Stomach smooth muscle (tissue), 2 donors: ENCODE measurements around the gene ETV1.

Experiments used
- H3K27ac ChIP-seq: one replicate; pipeline ENCODE4 v1.7.0; 2013; ENCODE audit warnings: mild to moderate bottlenecking, low read length, inconsistent platforms
- H3K27me3 ChIP-seq, 2 donors: one replicate each; pipeline ENCODE4 v1.7.0; 2013; ENCODE audit warnings: low read length in 2 of 2; ENCODE audit not compliant: insufficient read depth in 2 of 2, control insufficient read depth in 1 of 2
- H3K36me3 ChIP-seq, 2 donors: one replicate each; pipeline ENCODE4 v1.7.0; 2013; ENCODE audit warnings: low read length in 2 of 2; ENCODE audit not compliant: control insufficient read depth in 2 of 2, insufficient read depth in 2 of 2
- H3K4me1 ChIP-seq: one replicate; pipeline ENCODE4 v1.7.0; 2013; ENCODE audit warnings: low read length; ENCODE audit not compliant: control insufficient read depth, insufficient read depth
- H3K4me3 ChIP-seq, 2 donors: one replicate each; pipeline ENCODE4 v1.7.0; 2013; ENCODE audit warnings: low read length in 2 of 2
- H3K9ac ChIP-seq, 2 donors: one replicate each; pipeline ENCODE4 v1.7.0; 2013; ENCODE audit warnings: low read length in 2 of 2, mild to moderate bottlenecking in 1 of 2
- H3K9me3 ChIP-seq, 2 donors: one replicate each; pipeline ENCODE4 v1.7.0; 2013; ENCODE audit warnings: low read length in 2 of 2; ENCODE audit not compliant: control insufficient read depth in 2 of 2
- donor health status: healthy.
- donor health status: Pancreatic carcinoma.

ETV1 gene

DNA sequence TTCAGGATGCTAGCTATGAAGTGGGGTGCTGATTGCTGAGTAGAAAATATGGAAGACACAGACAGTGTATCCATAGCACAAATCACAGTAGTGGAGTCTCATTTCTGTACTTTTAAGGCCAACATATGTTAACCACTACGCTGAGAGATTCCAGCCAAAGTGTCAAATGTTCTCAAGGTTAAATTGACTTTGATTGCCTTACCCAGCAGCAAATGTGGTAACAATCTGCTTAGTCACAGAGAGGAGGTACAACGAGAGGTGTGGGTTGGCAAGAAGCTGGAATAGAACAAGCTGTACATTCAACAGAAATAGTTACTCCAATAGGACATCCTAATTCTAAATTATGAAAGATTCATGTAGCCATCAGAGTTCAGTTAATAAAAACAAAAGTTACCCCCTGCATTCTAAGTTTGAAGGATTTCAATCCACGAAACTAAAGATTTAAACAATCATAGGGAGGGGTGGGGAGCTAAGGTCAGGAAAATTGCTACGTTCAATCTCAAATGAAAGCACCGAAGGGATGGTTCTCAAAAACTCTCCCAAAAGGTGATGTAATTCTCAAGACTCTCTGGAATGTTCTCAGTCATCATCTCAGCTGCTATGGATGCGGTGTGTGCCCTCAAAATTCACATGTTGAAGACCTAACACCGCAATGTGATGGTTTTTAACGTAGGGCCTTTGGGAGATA is 137.0 kb downstream of the ETV1 start:
- Histone ChIP-seq H3K36me3 (no peaks in the 10 kb centered on the region), H3K27me3 (no peaks in the 10 kb centered on the region), H3K4me1 (no peaks in the 10 kb centered on the region), H3K9me3 (no peaks in the 10 kb centered on the region), H3K9ac (no peak overlapping the region), H3K27ac (no peak overlapping the region), H3K4me3 (no peak overlapping the region)

DNA sequence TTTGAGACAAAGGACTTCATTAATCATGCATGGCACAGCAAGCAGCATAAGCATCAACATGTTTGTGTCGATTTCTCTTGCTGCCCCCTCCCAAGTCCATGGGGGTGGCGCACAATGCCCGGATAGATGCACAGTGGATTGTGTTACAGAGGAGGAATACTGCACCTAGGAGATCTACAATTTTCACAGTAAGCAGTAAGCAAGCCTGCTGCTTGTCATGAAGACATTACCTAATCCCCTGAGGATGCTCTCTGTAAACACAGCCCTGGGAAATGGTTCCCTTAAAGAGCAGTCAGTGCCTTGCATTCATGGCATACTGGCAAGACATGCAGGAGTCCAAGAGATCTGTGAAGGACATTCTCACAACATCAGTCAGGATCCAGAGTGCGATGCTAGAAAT is 137.7 kb downstream of the ETV1 start:
- Histone ChIP-seq H3K4me1 (no peaks in the 10 kb centered on the region), H3K4me3 (no peak overlapping the region), H3K9me3 (no peaks in the 10 kb centered on the region), H3K36me3 (no peaks in the 10 kb centered on the region), H3K27ac (no peak overlapping the region), H3K27me3 (no peaks in the 10 kb centered on the region), H3K9ac (no peak overlapping the region)

DNA sequence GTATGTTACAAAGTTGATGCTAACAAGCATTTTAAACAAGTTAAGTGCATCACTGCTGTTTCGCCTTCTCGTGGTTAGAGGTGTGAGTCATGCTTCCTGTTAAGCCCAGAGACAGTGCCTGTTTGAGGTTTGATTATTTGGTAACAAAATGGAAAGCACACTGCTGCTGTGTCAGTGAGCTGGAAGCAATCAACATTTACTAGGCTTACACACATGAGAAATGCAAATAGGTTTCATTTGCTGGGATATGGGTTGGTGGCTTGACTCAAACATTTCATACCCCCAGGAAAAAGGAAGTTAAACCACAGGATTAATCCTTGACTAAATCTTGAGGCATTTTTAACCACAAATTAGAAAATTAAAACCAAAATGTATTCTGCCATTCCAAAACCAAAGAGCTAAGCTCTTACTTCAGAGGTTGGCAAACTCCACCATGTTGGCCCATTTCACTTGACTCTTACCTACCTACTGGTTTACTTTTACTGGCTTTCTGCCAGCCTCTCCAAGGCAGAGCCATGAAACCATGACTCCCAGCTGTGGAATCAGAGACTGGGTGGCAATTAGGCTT is 139.2 kb downstream of the ETV1 start:
- H3K27me3 ChIP-seq: no peaks in the 10 kb centered on the region

DNA sequence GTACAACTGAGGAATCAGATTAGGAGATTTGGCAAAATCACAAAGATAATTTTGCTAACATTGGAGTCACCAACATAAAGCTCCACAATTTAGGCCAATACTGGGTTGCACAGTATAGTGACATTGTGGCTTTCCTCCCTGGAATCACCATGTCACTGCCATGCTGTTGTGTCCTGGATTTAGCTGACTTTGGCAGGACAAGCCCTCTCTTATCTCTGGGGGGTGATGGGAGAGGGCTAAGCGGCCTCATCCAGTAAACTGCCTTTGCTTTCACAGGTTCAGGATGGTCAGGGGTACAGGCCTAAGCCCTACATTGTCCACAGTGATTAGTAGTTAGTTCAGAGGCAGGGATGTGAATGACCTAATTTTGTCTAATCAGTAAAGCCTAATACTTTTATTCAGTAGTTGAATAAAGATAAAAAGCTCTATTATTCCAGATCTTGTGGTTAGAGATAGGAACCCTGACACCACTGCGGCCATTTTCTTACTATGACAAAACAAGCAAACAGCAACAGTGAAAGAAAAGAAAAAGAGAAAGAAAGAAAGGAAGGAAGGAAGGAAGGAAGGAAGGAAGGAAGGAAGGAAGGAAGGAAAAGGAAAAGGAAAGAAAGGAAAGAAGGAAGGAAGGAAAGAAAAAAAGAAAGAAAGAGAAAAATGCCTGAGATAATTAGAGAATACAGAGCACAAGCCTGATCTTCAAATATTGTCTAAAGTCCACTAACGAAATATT is 140.1 kb downstream of the ETV1 start:
- H3K27ac ChIP-seq: no peak overlapping the region
- H3K4me1 ChIP-seq: no peaks in the 10 kb centered on the region
- no peak overlapping the region for H3K4me3 ChIP-seq
- H3K36me3 ChIP-seq: no peaks in the 10 kb centered on the region
- no peaks in the 10 kb centered on the region for H3K9me3 ChIP-seq
- H3K27me3 ChIP-seq: no peaks in the 10 kb centered on the region
- H3K9ac ChIP-seq: no peak overlapping the region

More for the DNA sequence above, 139.2 kb downstream of the ETV1 start:
- Histone ChIP-seq H3K4me1 (no peaks in the 10 kb centered on the region), H3K27ac (no peak overlapping the region), H3K36me3 (no peaks in the 10 kb centered on the region), H3K4me3 (no peak overlapping the region), H3K9ac (no peak overlapping the region), H3K9me3 (no peaks in the 10 kb centered on the region)

DNA sequence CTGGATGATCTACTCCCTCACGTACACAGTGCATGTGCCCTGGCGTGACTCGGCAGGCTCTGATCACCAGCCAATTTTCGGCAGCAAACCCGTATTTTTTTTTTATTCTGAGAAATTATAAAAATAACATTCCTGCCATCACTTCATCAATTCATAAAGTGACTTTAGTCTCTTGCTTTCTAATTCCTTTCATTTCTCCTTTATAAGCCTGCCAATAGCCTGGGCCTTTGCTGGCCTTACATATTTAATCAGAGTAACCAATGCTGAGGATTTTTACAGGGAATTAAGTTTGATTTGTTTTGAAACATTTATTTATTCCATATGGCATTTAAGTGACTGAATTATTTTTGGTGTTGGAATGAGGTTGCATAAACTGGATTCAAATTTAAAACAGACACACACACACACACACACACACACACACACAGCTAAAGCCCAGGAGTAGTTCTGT is 140.8 kb downstream of the ETV1 start:
- no peak overlapping the region for H3K27ac ChIP-seq
- no peak overlapping the region for H3K9ac ChIP-seq
- H3K9me3 ChIP-seq: no peaks in the 10 kb centered on the region
- H3K4me1 ChIP-seq: no peaks in the 10 kb centered on the region
- no peak overlapping the region for H3K4me3 ChIP-seq
- H3K36me3 ChIP-seq: no peaks in the 10 kb centered on the region
- H3K27me3 ChIP-seq: no peaks in the 10 kb centered on the region

DNA sequence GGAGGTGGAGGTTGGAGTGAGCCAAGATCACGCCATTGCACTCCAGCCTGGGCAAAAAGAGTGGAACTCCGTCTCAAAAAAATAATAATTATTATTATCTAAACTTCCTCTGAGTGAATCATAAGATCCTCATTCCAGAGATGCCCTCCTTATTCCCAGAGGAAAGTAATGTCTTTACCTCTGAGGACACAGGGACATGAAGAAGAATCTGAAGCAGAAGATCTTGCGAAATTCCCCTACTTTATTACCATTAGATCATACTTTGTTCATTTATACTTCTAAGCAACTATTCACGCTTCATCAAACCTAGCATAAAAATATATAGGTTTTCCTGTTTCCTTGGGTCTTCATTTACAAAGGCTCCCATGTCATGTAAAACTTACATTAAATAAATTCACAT is 143.1 kb downstream of the ETV1 start:
- Histone ChIP-seq H3K36me3 (no peaks in the 10 kb centered on the region), H3K27ac (no peak overlapping the region), H3K4me1 (no peaks in the 10 kb centered on the region), H3K9me3 (no peaks in the 10 kb centered on the region), H3K4me3 (no peak overlapping the region), H3K27me3 (no peaks in the 10 kb centered on the region), H3K9ac (no peak overlapping the region)

DNA sequence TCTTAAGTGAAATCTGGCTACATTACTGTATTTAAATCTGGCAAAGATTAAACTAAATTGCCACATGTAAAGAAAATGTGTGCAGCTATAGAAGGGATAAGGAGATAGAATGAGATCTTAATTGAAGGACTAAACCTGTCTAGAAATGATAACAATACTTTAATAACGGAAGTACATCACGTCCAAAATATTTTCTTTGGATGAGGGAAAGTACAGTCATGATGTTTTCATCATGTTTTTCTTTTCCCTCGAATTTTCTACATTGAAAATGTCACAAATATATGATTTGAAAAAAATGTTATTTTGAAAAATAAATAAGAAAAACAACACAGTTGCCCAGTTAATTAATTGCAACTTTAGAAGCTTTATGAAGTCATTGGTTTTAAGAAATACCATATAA is 143.9 kb downstream of the ETV1 start:
- Histone ChIP-seq H3K4me3 (no peak overlapping the region), H3K27ac (no peak overlapping the region), H3K9me3 (no peaks in the 10 kb centered on the region), H3K9ac (no peak overlapping the region), H3K27me3 (no peaks in the 10 kb centered on the region), H3K4me1 (no peaks in the 10 kb centered on the region), H3K36me3 (no peaks in the 10 kb centered on the region)

DNA sequence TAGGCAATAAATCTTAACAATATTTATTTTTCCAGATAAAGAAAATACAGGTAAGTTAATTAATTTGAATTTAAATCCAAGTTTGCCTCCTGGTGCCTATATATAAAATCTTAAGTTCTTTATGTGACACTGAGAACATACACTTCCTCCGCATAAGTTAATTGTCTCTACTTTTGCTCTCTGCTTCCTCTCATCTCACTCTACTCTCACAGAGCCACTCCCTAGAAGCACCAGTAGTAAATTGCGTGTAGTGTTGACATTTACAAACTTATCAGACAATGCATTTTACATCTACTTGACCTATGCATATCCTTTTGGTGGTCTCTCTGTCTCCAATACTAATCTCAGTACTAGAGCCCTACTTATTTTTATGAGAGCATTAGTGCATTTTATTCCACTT is 144.5 kb downstream of the ETV1 start:
- Histone ChIP-seq H3K27ac (no peak overlapping the region), H3K36me3 (no peaks in the 10 kb centered on the region), H3K27me3 (no peaks in the 10 kb centered on the region), H3K4me3 (no peak overlapping the region), H3K4me1 (no peaks in the 10 kb centered on the region), H3K9me3 (no peaks in the 10 kb centered on the region), H3K9ac (no peak overlapping the region)

DNA sequence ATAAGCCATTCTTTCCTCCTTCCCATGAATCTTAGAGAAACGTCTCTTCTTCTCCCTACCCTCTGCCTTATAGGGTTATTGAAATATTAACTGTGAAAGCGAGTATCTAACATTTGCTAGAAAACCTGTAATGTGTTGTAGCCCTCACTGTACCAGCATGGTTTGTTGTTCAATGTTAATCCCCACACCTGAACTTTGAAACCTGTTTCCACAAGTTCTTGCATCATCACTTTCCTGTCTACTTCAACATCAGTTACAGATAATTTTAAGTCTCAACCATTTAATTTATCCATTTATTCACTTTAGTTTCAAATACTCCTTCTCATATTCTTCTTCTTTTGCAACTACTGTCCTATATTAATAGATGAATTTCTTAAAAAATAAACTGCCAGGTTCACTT is 148.2 kb downstream of the ETV1 start:
- Histone ChIP-seq H3K27ac (no peak overlapping the region), H3K36me3 (no peaks in the 10 kb centered on the region), H3K4me3 (no peak overlapping the region), H3K27me3 (no peaks in the 10 kb centered on the region), H3K9ac (no peak overlapping the region), H3K9me3 (no peaks in the 10 kb centered on the region), H3K4me1 (no peaks in the 10 kb centered on the region)
